HG03469 (cell line): ENCODE data around the gene DDX10.
A peak's percentile ranks its signal among the peaks of the same experiment; 100 is the strongest.
"Not testable (repeated sequence)": the region's sequence is repeated elsewhere in the genome, so short reads cannot be mapped to it uniquely, and the experiment has no call there.

ENCODE experiments used
- ATAC-seq: cut with Tn5 transposase; IDR thresholded peaks from one replicate; pipeline ENCODE4 v1.9.1; 2021; ENCODE audit warnings: mild to moderate bottlenecking, moderate library complexity, moderate number of reproducible peaks; ENCODE audit not compliant: unreplicated experiment

Gene DDX10

GRCh38 chr11:108664730-108665525 is at the start of gene DDX10:
TSS of gene DDX10 (plus strand) at chr11:108665069. CDS start at chr11:108665154, 85 bp downstream.
- ATAC-seq, result peak; percentile 68

- no peak for ATAC-seq
Observed at GRCh38 chr11:108616549-108616948, 48.3 kb upstream of the DDX10 start.

- no peak for ATAC-seq
Observed at GRCh38 chr11:108617055-108617454, 47.8 kb upstream of the DDX10 start.

- ATAC-seq, result no peak
Observed at GRCh38 chr11:108618529-108618928, 46.3 kb upstream of the DDX10 start.

GRCh38 chr11:108620958-108621772 is 43.7 kb upstream of the DDX10 start:
- peak; percentile 83 for ATAC-seq

- no peak for ATAC-seq
Observed at GRCh38 chr11:108622341-108622740, 42.5 kb upstream of the DDX10 start.

GRCh38 chr11:108624196-108624925 is 40.5 kb upstream of the DDX10 start:
- ATAC-seq, result no peak

- no peak for ATAC-seq
Observed at GRCh38 chr11:108628326-108628725, 36.5 kb upstream of the DDX10 start.

- no peak for ATAC-seq
Observed at GRCh38 chr11:108628812-108629211, 36.1 kb upstream of the DDX10 start.

- no peak for ATAC-seq
Observed at GRCh38 chr11:108629274-108629673, 35.6 kb upstream of the DDX10 start.

GRCh38 chr11:108632041-108632704 is 32.7 kb upstream of the DDX10 start:
- ATAC-seq, result no peak

- no peak for ATAC-seq
Observed at GRCh38 chr11:108635106-108635505, 29.8 kb upstream of the DDX10 start.

GRCh38 chr11:108636222-108636621 is 28.6 kb upstream of the DDX10 start:
- no peak for ATAC-seq

- no peak for ATAC-seq
Observed at GRCh38 chr11:108639146-108639545, 25.7 kb upstream of the DDX10 start.

- not testable (repeated sequence) for ATAC-seq
Observed at GRCh38 chr11:108641752-108642151, 23.1 kb upstream of the DDX10 start.

GRCh38 chr11:108643974-108644373 is 20.9 kb upstream of the DDX10 start:
- ATAC-seq, result no peak

GRCh38 chr11:108645970-108646369 is 18.9 kb upstream of the DDX10 start:
- ATAC-seq, result no peak

GRCh38 chr11:108647387-108647700 is 17.5 kb upstream of the DDX10 start:
- no peak for ATAC-seq

- ATAC-seq, result peak; percentile 71
Observed at GRCh38 chr11:108647701-108648527, 17.0 kb upstream of the DDX10 start.

GRCh38 chr11:108648528-108648885 is 16.4 kb upstream of the DDX10 start:
- ATAC-seq, result no peak
